Embryonic facial prominence (tissue), 1 donor: Measurements from ENCODE around the gene PTCD1.

Experiments used
- DNase-seq: peaks from one replicate; pipeline ENCODE4 v3.0.0-alpha.2; 2016; ENCODE audit errors: extremely low spot score

PTCD1 gene

GRCh38 chr7:99409192-99409572, 29.4 kb downstream of the PTCD1 start:
- DNase-seq, result no peak

- DNase-seq, result peak; percentile 95
Measured at GRCh38 chr7:99408379-99409191, 30.0 kb downstream of the PTCD1 start, which contains the start of the genes BUD31 and PDAP1. BUD31 (plus strand) TSS chr7:99408969; CDS start chr7:99411093, 2,124 bp downstream. PDAP1 (minus strand) TSS chr7:99408597; CDS start chr7:99408548, 49 bp downstream.

- DNase-seq, result peak; percentile 16
Measured at GRCh38 chr7:99407872-99408378, 30.7 kb downstream of the PTCD1 start.

- DNase-seq, result no peak
Measured at GRCh38 chr7:99406557-99406956, 32.0 kb downstream of the PTCD1 start.

GRCh38 chr7:99404977-99405320, 33.6 kb downstream of the PTCD1 start:
- no peak for DNase-seq

GRCh38 chr7:99404235-99404976, 34.2 kb downstream of the PTCD1 start:
- no peak for DNase-seq

- DNase-seq, result no peak
Measured at GRCh38 chr7:99403764-99404163, 34.8 kb downstream of the PTCD1 start.

GRCh38 chr7:99402854-99403253, 35.7 kb downstream of the PTCD1 start:
- no peak for DNase-seq

- DNase-seq, result no peak
Measured at GRCh38 chr7:99399597-99399996, 39.0 kb downstream of the PTCD1 start.

GRCh38 chr7:99398891-99399445, 39.6 kb downstream of the PTCD1 start:
- no peak for DNase-seq

GRCh38 chr7:99397297-99397983, 41.2 kb downstream of the PTCD1 start:
- no peak for DNase-seq

GRCh38 chr7:99396418-99397296, 41.9 kb downstream of the PTCD1 start:
- no peak for DNase-seq

- no peak for DNase-seq
Measured at GRCh38 chr7:99395616-99396327, 42.8 kb downstream of the PTCD1 start.

GRCh38 chr7:99394188-99394502, 44.5 kb downstream of the PTCD1 start:
- DNase-seq, result no peak

- no peak for DNase-seq
Measured at GRCh38 chr7:99393355-99394187, 45.0 kb downstream of the PTCD1 start.

- DNase-seq, result no peak
Measured at GRCh38 chr7:99392659-99393354, 45.8 kb downstream of the PTCD1 start.

GRCh38 chr7:99392046-99392445, 46.6 kb downstream of the PTCD1 start:
- no peak for DNase-seq

- no peak for DNase-seq
Measured at GRCh38 chr7:99390941-99391602, 47.5 kb downstream of the PTCD1 start.
